ENCODE data around the gene AGPAT3.

DNA sequence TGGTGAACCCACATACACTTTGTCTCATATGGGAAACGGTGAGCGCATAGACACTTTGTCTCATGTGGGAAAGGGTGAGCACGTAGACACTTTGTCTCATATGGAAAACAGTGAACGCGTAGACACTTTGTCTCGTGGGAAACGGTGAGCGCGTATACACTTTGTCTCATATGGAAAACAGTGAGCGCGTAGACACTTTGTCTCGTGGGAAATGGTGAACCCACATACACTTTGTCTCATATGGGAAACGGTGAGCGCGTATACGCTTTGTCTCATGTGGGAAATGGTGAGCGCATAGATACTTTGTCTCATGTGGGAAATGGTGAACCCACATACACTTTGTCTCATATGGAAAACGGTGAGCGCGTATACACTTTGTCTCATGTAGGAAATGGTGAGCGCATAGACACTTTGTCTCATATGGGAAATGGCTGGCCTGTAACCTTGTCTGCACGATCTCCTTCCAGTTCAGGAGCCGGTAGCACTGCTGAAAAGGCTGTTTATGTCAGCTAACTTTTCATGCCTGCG lies 96.4 kb downstream of the AGPAT3 start:
- TF ChIP-seq, protein P1, sequence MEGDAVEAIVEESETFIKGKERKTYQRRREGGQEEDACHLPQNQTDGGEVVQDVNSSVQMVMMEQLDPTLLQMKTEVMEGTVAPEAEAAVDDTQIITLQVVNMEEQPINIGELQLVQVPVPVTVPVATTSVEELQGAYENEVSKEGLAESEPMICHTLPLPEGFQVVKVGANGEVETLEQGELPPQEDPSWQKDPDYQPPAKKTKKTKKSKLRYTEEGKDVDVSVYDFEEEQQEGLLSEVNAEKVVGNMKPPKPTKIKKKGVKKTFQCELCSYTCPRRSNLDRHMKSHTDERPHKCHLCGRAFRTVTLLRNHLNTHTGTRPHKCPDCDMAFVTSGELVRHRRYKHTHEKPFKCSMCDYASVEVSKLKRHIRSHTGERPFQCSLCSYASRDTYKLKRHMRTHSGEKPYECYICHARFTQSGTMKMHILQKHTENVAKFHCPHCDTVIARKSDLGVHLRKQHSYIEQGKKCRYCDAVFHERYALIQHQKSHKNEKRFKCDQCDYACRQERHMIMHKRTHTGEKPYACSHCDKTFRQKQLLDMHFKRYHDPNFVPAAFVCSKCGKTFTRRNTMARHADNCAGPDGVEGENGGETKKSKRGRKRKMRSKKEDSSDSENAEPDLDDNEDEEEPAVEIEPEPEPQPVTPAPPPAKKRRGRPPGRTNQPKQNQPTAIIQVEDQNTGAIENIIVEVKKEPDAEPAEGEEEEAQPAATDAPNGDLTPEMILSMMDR (IDR thresholded peaks at IDR 0.05) = no peak
- no peak for TF ChIP-seq EP300 (IDR thresholded peaks at IDR 0.05)

Data from ovary (tissue), 3 donors.